ENCODE data around the gene IFIT2.

DNA sequence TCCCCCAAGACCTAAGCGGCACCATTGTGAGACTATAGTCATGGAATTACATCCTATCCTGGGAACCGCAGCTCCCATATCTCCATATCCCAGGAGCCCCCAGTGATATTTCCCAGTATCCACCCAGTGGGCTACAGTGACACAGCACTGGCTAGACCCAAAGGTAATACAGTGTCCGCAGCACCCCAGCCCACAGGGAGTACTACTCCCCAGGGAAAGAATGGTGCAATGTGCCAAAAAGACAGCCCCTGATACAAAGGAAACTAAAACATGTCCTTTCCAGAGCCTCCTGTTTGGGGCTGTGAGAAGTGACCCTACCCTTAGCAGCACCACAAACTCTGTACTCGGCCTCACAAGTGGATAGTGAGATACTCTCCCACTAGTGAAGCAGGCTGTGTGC lies 4.5 kb upstream of the IFIT2 start:
- TF ChIP-seq CTCF (IDR thresholded peaks at IDR 0.05) (no peak), POLR2A (IDR thresholded peaks at IDR 0.05) (no peak)
